Measurements from ENCODE around the gene SULT2B1. TPM values are rescaled to one million over a fixed set of nuclear protein-coding genes. Genes with fewer than 3 reads are reported as not detected.
A peak's percentile ranks its signal among the peaks of the same experiment; 100 is the strongest.

The SULT2B1 gene
- total RNA-seq, 4 donors from 2014 or later: 1.0 TPM; not detected in 3

GRCh38 chr19:48644355-48644754 lies 92.4 kb downstream of the SULT2B1 start:
- no peak for DNase-seq (ENCODE audit: extremely low spot score)
- TF ChIP-seq EP300 (IDR thresholded peaks at IDR 0.05) (no peak), POLR2A (IDR thresholded peaks at IDR 0.05; ENCODE audit: low read depth) (no peak), CTCF (IDR thresholded peaks at IDR 0.05) (no peak), POLR2AphosphoS5 (IDR thresholded peaks at IDR 0.05) (no peak)
- Histone ChIP-seq H3K27ac (replicated peaks in 1 of 4) (peak overlapping the region in 2 of 4 donors; percentile 89 to 94), H3K36me3 (no peaks in the 10 kb centered on the region), H3K27me3 (no peaks in the 10 kb centered on the region), H3K9me3 (no peaks in the 10 kb centered on the region), H3K4me1 (peaks cover 17 to 29% (median 28%) of the 10 kb centered on the region in 4 donors), H3K4me3 (peak overlapping the region; percentile 63 to 73 (median 67))
- WGBS: 80% methylated on average over 4 of the region's 4 CpGs
- intact Hi-C loops (cut with DNase I): loop anchor here (10.0 kb wide), 2 partner anchors 150 to 200 kb away; no protein-coding TSS in a partner anchor

GRCh38 chr19:48644839-48645619 lies 93.1 kb downstream of the SULT2B1 start:
- TF ChIP-seq CTCF (IDR thresholded peaks at IDR 0.05) (peak in 1 of 3 experiments; percentile 4), POLR2A (IDR thresholded peaks at IDR 0.05; ENCODE audit: low read depth) (no peak), POLR2AphosphoS5 (IDR thresholded peaks at IDR 0.05) (peak; percentile 38 to 74), EP300 (IDR thresholded peaks at IDR 0.05) (no peak)
- 0% methylated on average over 20 of the region's 25 CpGs for WGBS
- intact Hi-C loops (cut with DNase I): loop anchor here (10.0 kb wide), 2 partner anchors 150 to 200 kb away; no protein-coding TSS in a partner anchor
- Histone ChIP-seq H3K9me3 (no peaks in the 10 kb centered on the region), H3K27ac (replicated peaks in 1 of 4) (peak overlapping the region; percentile 89 to 94 (median 91)), H3K27me3 (no peaks in the 10 kb centered on the region), H3K4me1 (peaks cover 17 to 29% (median 26%) of the 10 kb centered on the region in 4 donors), H3K4me3 (peak overlapping the region; percentile 63 to 73 (median 67)), H3K36me3 (no peaks in the 10 kb centered on the region)
- no peak for DNase-seq (ENCODE audit: extremely low spot score)

GRCh38 chr19:48645620-48646000 lies 93.6 kb downstream of the SULT2B1 start:
- no peaks in the 10 kb centered on the region for H3K36me3 ChIP-seq
- no peaks in the 10 kb centered on the region for H3K9me3 ChIP-seq
- H3K4me1 ChIP-seq: peaks cover 17 to 29% (median 26%) of the 10 kb centered on the region in 4 donors
- H3K27ac ChIP-seq (replicated peaks in 1 of 4): peak overlapping the region; percentile 89 to 94 (median 91)
- H3K27me3 ChIP-seq: no peaks in the 10 kb centered on the region
- TF ChIP-seq POLR2A (IDR thresholded peaks at IDR 0.05; ENCODE audit: low read depth) (no peak), POLR2AphosphoS5 (IDR thresholded peaks at IDR 0.05) (no peak), CTCF (IDR thresholded peaks at IDR 0.05) (no peak), EP300 (IDR thresholded peaks at IDR 0.05) (no peak)
- 0% methylated on average over 6 of the region's 6 CpGs for WGBS
- DNase-seq (ENCODE audit: extremely low spot score): no peak
- intact Hi-C loops (cut with DNase I): loop anchor here (10.0 kb wide), 2 partner anchors 149 to 199 kb away; no protein-coding TSS in a partner anchor
- H3K4me3 ChIP-seq: peak overlapping the region; percentile 63 to 73 (median 67)

- Histone ChIP-seq H3K27me3 (no peaks in the 10 kb centered on the region), H3K36me3 (no peaks in the 10 kb centered on the region), H3K4me3 (peak within 1 kb of the TSS; percentile 63 to 73 (median 67)), H3K9me3 (no peaks in the 10 kb centered on the region), H3K4me1 (peaks cover 17 to 29% (median 26%) of the 10 kb centered on the region in 4 donors), H3K27ac (replicated peaks in 1 of 4) (peak within 1 kb of the TSS; percentile 89 to 94 (median 91))
- TF ChIP-seq EP300 (IDR thresholded peaks at IDR 0.05) (no peak), POLR2A (IDR thresholded peaks at IDR 0.05; ENCODE audit: low read depth) (no peak), CTCF (IDR thresholded peaks at IDR 0.05) (peak; percentile 92 to 98 (median 96)), POLR2AphosphoS5 (IDR thresholded peaks at IDR 0.05) (peak; percentile 51 to 64)
- intact Hi-C loops (cut with DNase I): loop anchor here (10.0 kb wide), 2 partner anchors 149 to 199 kb away; no protein-coding TSS in a partner anchor
- no peak for DNase-seq (ENCODE audit: extremely low spot score)
- WGBS: 1% methylated on average over 25 of the region's 33 CpGs
Observed at GRCh38 chr19:48646001-48646721, 94.2 kb downstream of the SULT2B1 start, which contains the start of gene CA11. CA11 (minus strand) TSS chr19:48646187; CDS start chr19:48645632, 555 bp downstream.

Data from esophagus muscularis mucosa (tissue), 4 donors.